IMR-90 (cell line): ENCODE data around the gene C1orf167. TPM values are rescaled to one million over a fixed set of nuclear protein-coding genes. Genes with fewer than 3 reads are reported as not detected.

ENCODE experiments used
- ATAC-seq: fragments of 200-7000 bp; cut with Tn5 transposase; 2 replicates; pipeline ENCODE4 v1.9.1; 2020; ENCODE audit warnings: low read depth, mild to moderate bottlenecking, moderate library complexity
- BruUV-seq: library from RNA; stranded (reverse); fragments of 400-500 nt; replicated peaks from 2 replicates; lab custom pipeline; 2021; lab: Mats Ljungman, UMichigan
- CTCF ChIA-PET: fragments of 300-600 bp; formaldehyde crosslinking; extraction: SDS; loops from one replicate; lab custom pipeline; 2021; ENCODE audit warnings: antibody characterized with exemption; lab: Yijun Ruan, JAX
- POLR2A ChIA-PET: fragments of 300-600 bp; sonication (Branson Sonifier 250); formaldehyde crosslinking; loops from one replicate; lab custom pipeline; 2022; ENCODE audit warnings: antibody characterized with exemption; ENCODE audit not compliant: unreplicated experiment; lab: Charles Lee
- DNase-seq: peaks from one replicate; pipeline ENCODE4 v3.0.0; 2013
- H2AFZ ChIP-seq: replicated peaks from 2 replicates; pipeline ENCODE3; 2013; ENCODE audit warnings: low read length, mild to moderate bottlenecking; ENCODE audit not compliant: poor library complexity
- H2AK5ac ChIP-seq: 2 replicates; pipeline ENCODE4 v1.6.1; 2013; ENCODE audit warnings: low read depth, low read length, inconsistent platforms
- H2AK9ac ChIP-seq: replicated peaks from 2 replicates; pipeline ENCODE3; 2013; ENCODE audit warnings: mild to moderate bottlenecking, low read depth, low read length, moderate library complexity; ENCODE audit not compliant: poor library complexity
- H2BK120ac ChIP-seq: 2 replicates; pipeline ENCODE4 v1.6.1; 2013; ENCODE audit warnings: low read depth, low read length, inconsistent platforms
- H2BK15ac ChIP-seq: 3 replicates; pipeline ENCODE4 v1.6.1; 2013; ENCODE audit warnings: low read depth, low read length, inconsistent platforms
- H2BK20ac ChIP-seq: 2 replicates; pipeline ENCODE4 v1.6.1; 2013; ENCODE audit warnings: low read depth, mild to moderate bottlenecking, inconsistent platforms, low read length, moderate library complexity
- H2BK5ac ChIP-seq: 2 replicates; pipeline ENCODE4 v1.6.1; 2013; ENCODE audit warnings: mild to moderate bottlenecking, low read depth, low read length, inconsistent platforms; ENCODE audit not compliant: poor library complexity, severe bottlenecking
- H3K14ac ChIP-seq: replicated peaks from 2 replicates; pipeline ENCODE4 v1.6.1; 2013; ENCODE audit warnings: low read depth, low read length, inconsistent platforms
- H3K18ac ChIP-seq: 2 replicates; pipeline ENCODE4 v1.6.1; 2013; ENCODE audit warnings: low read depth, low read length, control low read depth
- H3K23ac ChIP-seq: 2 replicates; pipeline ENCODE4 v1.6.1; 2013; ENCODE audit warnings: low read depth, low read length, inconsistent platforms
- H3K27ac ChIP-seq: 2 replicates; pipeline ENCODE4 v1.5.1; 2013; ENCODE audit warnings: mild to moderate bottlenecking, control low read depth, low read length; ENCODE audit not compliant: insufficient read depth
- H3K27me3 ChIP-seq: 2 replicates; pipeline ENCODE4 v1.6.1; 2013; ENCODE audit warnings: low read length; ENCODE audit not compliant: control insufficient read depth, insufficient read depth
- H3K36me3 ChIP-seq: 2 replicates; pipeline ENCODE4 v1.6.1; 2013; ENCODE audit warnings: low read length, mixed read lengths; ENCODE audit not compliant: control insufficient read depth, insufficient read depth
- H3K4ac ChIP-seq: 2 replicates; pipeline ENCODE4 v1.6.1; 2013; ENCODE audit warnings: low read depth, low read length, inconsistent platforms
- H3K4me1 ChIP-seq: 2 replicates; pipeline ENCODE4 v1.6.1; 2013; ENCODE audit warnings: low read length, mixed read lengths; ENCODE audit not compliant: control insufficient read depth, insufficient read depth
- H3K4me2 ChIP-seq: 2 replicates; pipeline ENCODE4 v1.6.1; 2013; ENCODE audit warnings: low read depth, mild to moderate bottlenecking, control low read depth, low read length, moderate library complexity
- H3K4me3 ChIP-seq: 2 replicates; pipeline ENCODE4 v1.5.1; 2013; ENCODE audit warnings: low read depth, mild to moderate bottlenecking, control low read depth, low read length, moderate library complexity; ENCODE audit not compliant: insufficient read depth
- H3K56ac ChIP-seq: 2 replicates; pipeline ENCODE4 v1.6.1; 2013; ENCODE audit warnings: low read length, inconsistent platforms; ENCODE audit not compliant: insufficient read depth; ENCODE audit errors: extremely low read depth
- H3K79me1 ChIP-seq, 2 experiments: 2 replicates each; pipeline ENCODE4 v1.6.1; 2013; ENCODE audit warnings: low read length in 2 of 2, inconsistent platforms in 1 of 2, low read depth in 1 of 2
- H3K9ac ChIP-seq: 2 replicates; pipeline ENCODE4 v1.6.1; 2013; ENCODE audit warnings: low read depth, low read length, control low read depth
- H3K9me1 ChIP-seq: 2 replicates; pipeline ENCODE4 v1.6.1; 2013; ENCODE audit warnings: low read length, inconsistent platforms; ENCODE audit not compliant: insufficient read depth
- H3K9me3 ChIP-seq: 2 replicates; pipeline ENCODE4 v1.6.1; 2013; ENCODE audit warnings: low read length; ENCODE audit not compliant: control insufficient read depth, insufficient read depth
- H4K20me1 ChIP-seq: 2 replicates; pipeline ENCODE4 v1.6.1; 2013; ENCODE audit warnings: low read length, inconsistent platforms; ENCODE audit not compliant: insufficient read depth
- H4K5ac ChIP-seq: 2 replicates; pipeline ENCODE4 v1.6.1; 2013; ENCODE audit warnings: mild to moderate bottlenecking, low read depth, low read length, control low read depth
- H4K8ac ChIP-seq, 2 experiments: 2 replicates each; pipeline ENCODE4 v1.6.1; 2013; ENCODE audit warnings: low read depth in 2 of 2, low read length in 2 of 2, control low read depth in 1 of 2, inconsistent platforms in 1 of 2
- H4K91ac ChIP-seq: 2 replicates; pipeline ENCODE4 v1.6.1; 2013; ENCODE audit warnings: low read depth, low read length, inconsistent platforms; ENCODE audit not compliant: insufficient read depth
- BHLHE40 ChIP-seq: fragments of 150-350 bp; IDR thresholded peaks from 2 replicates; pipeline ENCODE4 v1.6.1; 2016; ENCODE audit warnings: mild to moderate bottlenecking, low read depth, low read length
- CEBPB ChIP-seq: IDR thresholded peaks from 2 replicates; pipeline ENCODE4 v1.6.1; 2012; ENCODE audit warnings: low read depth, low read length, improper control_type of control experiment
- CHD1 ChIP-seq: IDR thresholded peaks from 2 replicates; pipeline ENCODE4 v1.6.1; 2012; ENCODE audit warnings: low read depth, low read length, improper control_type of control experiment
- CTCF ChIP-seq: conservative IDR thresholded peaks from 2 replicates; pipeline ENCODE4 v1.5.1; 2012; ENCODE audit warnings: mild to moderate bottlenecking, low read depth, low read length, improper control_type of control experiment
- FOS ChIP-seq: fragments of 150-350 bp; IDR thresholded peaks from 2 replicates; pipeline ENCODE4 v1.6.1; 2016; ENCODE audit warnings: low read depth, low read length
- MAFK ChIP-seq: IDR thresholded peaks from 2 replicates; pipeline ENCODE4 v1.6.1; 2012; ENCODE audit warnings: low read depth, low read length, improper control_type of control experiment
- MAZ ChIP-seq: IDR thresholded peaks from 2 replicates; pipeline ENCODE4 v1.6.1; 2012; ENCODE audit warnings: low read depth, mild to moderate bottlenecking, low read length, improper control_type of control experiment, moderate library complexity, borderline replicate concordance
- MXI1 ChIP-seq: IDR thresholded peaks from 2 replicates; pipeline ENCODE4 v1.6.1; 2012; ENCODE audit warnings: low read depth, mild to moderate bottlenecking, low read length, moderate library complexity, borderline replicate concordance
- NFE2L2 ChIP-seq: fragments of 150-350 bp; IDR thresholded peaks from 2 replicates; pipeline ENCODE4 v1.6.1; 2016; ENCODE audit warnings: low read depth, mild to moderate bottlenecking, low read length
- POLR2A ChIP-seq: IDR thresholded peaks from 2 replicates; pipeline ENCODE4 v1.6.1; 2012; ENCODE audit warnings: mild to moderate bottlenecking, low read depth, low read length
- RCOR1 ChIP-seq: IDR thresholded peaks from 2 replicates; pipeline ENCODE4 v1.6.1; 2012; ENCODE audit warnings: mild to moderate bottlenecking, low read length, improper control_type of control experiment; ENCODE audit not compliant: insufficient replicate concordance
- RFX5 ChIP-seq: IDR thresholded peaks from 2 replicates; pipeline ENCODE4 v1.8.0; 2012; ENCODE audit warnings: low read depth, mild to moderate bottlenecking, low read length, moderate library complexity
- SMC3 ChIP-seq: fragments of 150-350 bp; IDR thresholded peaks from 2 replicates; pipeline ENCODE4 v1.6.1; 2016; ENCODE audit warnings: low read depth, mild to moderate bottlenecking, antibody characterized with exemption, low read length, moderate library complexity
- WGBS, 2 experiments: methylation state at CpG; one replicate each; pipeline versions ENCODE4 v1.1.5 to v1.1.7; 2013; ENCODE audit warnings: missing lambda C conversion rate in 2 of 2; ENCODE audit not compliant: insufficient read length in 1 of 2; ENCODE audit errors: extremely low coverage in 2 of 2; 5-methylcytosine and 5-hydroxymethylcytosine counted together
- dilution Hi-C: fragments of 300-500 bp; cut with HindIII; formaldehyde crosslinking; loops from one replicate; pipeline ENCODE4 v1.14.3; 2018; ENCODE audit warnings: low sequenced_read_pairs; ENCODE audit not compliant: unreplicated experiment
- in situ Hi-C: fragments of 300-500 bp; cut with MboI; formaldehyde crosslinking; loops from 3 replicates; pipeline ENCODE4 v1.14.3; 2019; ENCODE audit warnings: low sequenced_read_pairs, inconsistent platforms, mixed read lengths
- intact Hi-C: fragments of 100-400 bp; cut with micrococcal nuclease; formaldehyde crosslinking; loops from 2 replicates; pipeline ENCODE4 v1.10.0; 2022
- polyA plus RNA-seq, 3 experiments: library from polyadenylated mRNA; depleted of rRNA; stranded (reverse); fragments of >200 nt; gene quantifications; 2 replicates each; pipeline ENCODE4 v1.2.3, GENCODE V29; 2012; ENCODE audit warnings: low replicate concordance in 1 of 3
- total RNA-seq: library from RNA; depleted of rRNA; stranded (reverse); fragments of >200 nt; gene quantifications from 2 replicates; pipeline ENCODE4 v1.2.3, GENCODE V29; 2012
- TF ChIP-seq, protein P1 (sequence below): fragments of 150-350 bp; IDR thresholded peaks from 2 replicates; pipeline ENCODE4 v1.6.1; 2017; ENCODE audit warnings: mild to moderate bottlenecking, antibody characterized with exemption, low read length, low read depth

Gene C1orf167
- total and polyA plus RNA-seq, 2 of the 4 experiments (the other 2 are of a cell fraction): under 0.01 to 0.15 TPM

DNA sequence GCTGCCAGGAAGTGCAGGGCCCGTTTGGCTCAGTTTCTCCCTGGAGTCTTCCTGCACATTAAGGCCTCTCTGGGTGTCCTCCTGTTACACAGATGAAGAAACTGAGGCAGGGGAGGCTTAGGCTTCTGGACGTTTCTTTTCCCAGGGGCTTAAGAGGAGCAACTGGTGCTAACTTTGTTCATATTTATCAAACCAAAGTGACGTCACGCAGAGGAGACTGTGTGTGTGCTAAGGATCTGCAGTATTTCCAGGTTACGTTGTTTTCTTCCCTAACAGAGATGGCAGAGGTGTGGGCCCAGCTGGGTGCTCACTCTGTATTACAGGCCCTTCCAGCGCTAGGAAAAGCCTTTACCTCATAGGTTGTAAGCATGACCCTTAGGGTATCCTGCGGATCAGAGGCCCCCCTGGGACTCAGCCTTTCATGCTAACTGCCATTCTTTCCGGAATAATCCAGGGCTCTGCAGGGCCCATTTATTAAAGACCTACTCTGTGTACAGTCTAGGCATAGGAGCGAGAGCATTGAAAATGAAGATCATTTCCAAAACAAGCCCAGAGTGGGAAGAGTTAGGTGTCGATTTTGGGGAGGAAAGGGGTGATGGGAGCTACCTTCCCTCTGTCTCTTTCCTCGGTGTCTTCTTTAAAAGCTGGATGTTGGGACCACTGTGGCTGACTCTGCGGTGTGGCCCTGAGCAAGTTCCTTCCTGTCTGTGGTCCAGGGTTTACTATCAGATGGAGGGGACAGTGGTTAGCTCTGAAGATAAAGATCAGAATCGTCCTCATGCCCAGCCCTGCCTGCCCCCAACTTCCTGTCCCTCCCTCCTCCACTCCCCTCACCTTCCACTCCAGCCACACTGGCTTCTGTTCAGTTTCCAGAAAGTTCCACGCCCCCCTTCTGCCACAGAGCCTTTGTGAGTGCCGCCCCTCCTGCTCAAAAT, 21.5 kb upstream of the C1orf167 start:
- Histone ChIP-seq H3K23ac (no peak overlapping the region), H2BK20ac (no peak overlapping the region), H2BK120ac (no peak overlapping the region), H3K4me1 (0 out of 2 replicates have a peak, but pooled peaks cover 3% of the 10 kb centered on the region), H3K4me2 (no peak overlapping the region), H2AK9ac (no peak overlapping the region), H3K9me3 (no peaks in the 10 kb centered on the region), H4K8ac (no peak overlapping the region), H3K14ac (no peak overlapping the region), H3K36me3 (peaks cover under 1% of the 10 kb centered on the region; the same call in 1 of the 2 replicates), H3K18ac (no peak overlapping the region), H3K4me3 (no peak overlapping the region), H3K79me1 (peaks cover 22 to 32% of the 10 kb centered on the region in 2 experiments), H3K27me3 (no peaks in the 10 kb centered on the region), H3K27ac (no peak overlapping the region), H3K56ac (no peak overlapping the region), H4K91ac (no peak overlapping the region), H3K9ac (no peak overlapping the region), H2BK5ac (no peak overlapping the region), H3K4ac (no peak overlapping the region), H2AK5ac (no peak overlapping the region), H2AFZ (no peak overlapping the region), H4K20me1 (peaks cover 4% of the 10 kb centered on the region; the same call in 1 of the 2 replicates), H2BK15ac (no peak overlapping the region), H3K9me1 (peaks cover 12% of the 10 kb centered on the region; the same call in 1 of the 2 replicates), H4K5ac (no peak overlapping the region)
- ATAC-seq (no peak), DNase-seq (no peak)
- in situ Hi-C loops: no loop called here
- no TSS peak for BruUV-seq
- intact Hi-C loops: no loop called here
- CTCF ChIA-PET: no interaction called here
- POLR2A ChIA-PET: no interaction called here
- dilution Hi-C loops: no loop called here
- 80% methylated on average over 4 of the region's 15 CpGs; no CpG with 5 or more reads in 1 of the 2 experiments for WGBS, 2 experiments
- TF ChIP-seq RCOR1: no peak
- no peak for TF ChIP-seq CTCF
- TF ChIP-seq MAZ: no peak
- TF ChIP-seq NFE2L2: no peak
- TF ChIP-seq POLR2A: no peak
- TF ChIP-seq RFX5: no peak
- TF ChIP-seq CEBPB: no peak
- no peak for TF ChIP-seq FOS
- TF ChIP-seq CHD1: no peak
- TF ChIP-seq MAFK: no peak
- no peak for TF ChIP-seq BHLHE40
- TF ChIP-seq, protein P1, sequence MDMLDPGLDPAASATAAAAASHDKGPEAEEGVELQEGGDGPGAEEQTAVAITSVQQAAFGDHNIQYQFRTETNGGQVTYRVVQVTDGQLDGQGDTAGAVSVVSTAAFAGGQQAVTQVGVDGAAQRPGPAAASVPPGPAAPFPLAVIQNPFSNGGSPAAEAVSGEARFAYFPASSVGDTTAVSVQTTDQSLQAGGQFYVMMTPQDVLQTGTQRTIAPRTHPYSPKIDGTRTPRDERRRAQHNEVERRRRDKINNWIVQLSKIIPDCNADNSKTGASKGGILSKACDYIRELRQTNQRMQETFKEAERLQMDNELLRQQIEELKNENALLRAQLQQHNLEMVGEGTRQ: no peak
- TF ChIP-seq MXI1: no peak
- no peak for TF ChIP-seq SMC3
